Fibroblast of lung (primary cell): ENCODE results near the gene KLHL29. TPM values are rescaled to one million over a fixed set of nuclear protein-coding genes. Genes with fewer than 3 reads are reported as not detected.
A peak's percentile ranks its signal among the peaks of the same experiment; 100 is the strongest.

ENCODE experiments used
- DNase-seq, 2 donors: peaks; one replicate each; pipeline versions ENCODE4 v3.0.0 to v3.0.0-alpha.2; 2010; ENCODE audit warnings: low read depth in 2 of 2
- H2AFZ ChIP-seq: 2 replicates; pipeline ENCODE4 v1.5.1; 2012; ENCODE audit warnings: low read length, control low read depth, inconsistent platforms
- H3K27ac ChIP-seq: 2 replicates; pipeline ENCODE4 v1.5.1; 2011; ENCODE audit warnings: low read length, control low read depth; ENCODE audit not compliant: insufficient read depth
- H3K27me3 ChIP-seq: 2 replicates; pipeline ENCODE4 v1.5.1; 2011; ENCODE audit warnings: mild to moderate bottlenecking, low read length; ENCODE audit not compliant: control insufficient read depth, insufficient read depth
- H3K36me3 ChIP-seq: 2 replicates; pipeline ENCODE4 v1.5.1; 2011; ENCODE audit warnings: low read length; ENCODE audit not compliant: control insufficient read depth, insufficient read depth
- H3K4me1 ChIP-seq: 2 replicates; pipeline ENCODE4 v1.5.1; 2011; ENCODE audit warnings: low read length; ENCODE audit not compliant: control insufficient read depth, insufficient read depth; ENCODE audit errors: extremely low read depth
- H3K4me2 ChIP-seq: 2 replicates; pipeline ENCODE4 v1.5.1; 2011; ENCODE audit warnings: low read length, control low read depth; ENCODE audit not compliant: insufficient read depth; ENCODE audit errors: extremely low read depth
- H3K4me3 ChIP-seq, 4 experiments: fragments of 200-600 bp in 1 of 4; sonication (generic) in 1 of 4; replicated peaks in 1 of 4; 2 replicates each; pipeline ENCODE4 v1.5.1; 2011 to 2016; ENCODE audit warnings: low read length in 4 of 4, low read depth in 3 of 4, mild to moderate bottlenecking in 3 of 4, control low read depth in 2 of 4, inconsistent platforms in 1 of 4, mixed read lengths in 1 of 4; ENCODE audit not compliant: insufficient read depth in 1 of 4; ENCODE audit errors: control extremely low read depth in 1 of 4
- H3K79me2 ChIP-seq: 2 replicates; pipeline ENCODE4 v1.5.1; 2012; ENCODE audit warnings: mild to moderate bottlenecking, low read length, inconsistent platforms; ENCODE audit not compliant: control insufficient read depth, insufficient read depth
- H3K9ac ChIP-seq: 2 replicates; pipeline ENCODE4 v1.5.1; 2011; ENCODE audit warnings: mild to moderate bottlenecking, low read length, control low read depth; ENCODE audit not compliant: insufficient read depth
- H3K9me3 ChIP-seq: 2 replicates; pipeline ENCODE4 v1.5.1; 2012; ENCODE audit warnings: low read depth, low read length; ENCODE audit not compliant: control insufficient read depth, insufficient read depth
- H4K20me1 ChIP-seq: 2 replicates; pipeline ENCODE4 v1.5.1; 2011; ENCODE audit warnings: low read length; ENCODE audit not compliant: control insufficient read depth, insufficient read depth; ENCODE audit errors: extremely low read depth
- EZH2 ChIP-seq: IDR thresholded peaks from 2 replicates; pipeline ENCODE4 v1.5.1; 2012; ENCODE audit warnings: low read length, control low read depth, mild to moderate bottlenecking; ENCODE audit errors: missing control alignments
- polyA plus RNA-seq, 2 donors: library from polyadenylated mRNA; depleted of rRNA in 1 of 2; stranded (reverse) in 1 of 2; unstranded in 1 of 2; fragments of >200 nt; gene quantifications; 2 replicates each; pipeline ENCODE4 v1.2.1, GENCODE V29; 2011 to 2012; ENCODE audit warnings: missing spikeins in 1 of 2
- total RNA-seq: library from RNA; depleted of rRNA; stranded (reverse); fragments of >200 nt; gene quantifications from 2 replicates; pipeline ENCODE4 v1.2.1, GENCODE V29; 2014
- TF ChIP-seq, protein P1 (sequence below), 2 donors: IDR thresholded peaks in 1 of 2; conservative IDR thresholded peaks in 1 of 2; 1 replicate in 1 of 2; 2 replicates in 1 of 2; pipeline ENCODE4 v1.5.1; 2011 to 2012; ENCODE audit warnings: low read length in 2 of 2, control low read depth in 1 of 2, inconsistent platforms in 1 of 2, low read depth in 1 of 2, mild to moderate bottlenecking in 1 of 2

KLHL29 gene
- total and polyA plus RNA-seq, 2 donors (not counting 1 experiment from before 2014, with no cell fraction given) = 7.1 to 7.9 TPM

DNA sequence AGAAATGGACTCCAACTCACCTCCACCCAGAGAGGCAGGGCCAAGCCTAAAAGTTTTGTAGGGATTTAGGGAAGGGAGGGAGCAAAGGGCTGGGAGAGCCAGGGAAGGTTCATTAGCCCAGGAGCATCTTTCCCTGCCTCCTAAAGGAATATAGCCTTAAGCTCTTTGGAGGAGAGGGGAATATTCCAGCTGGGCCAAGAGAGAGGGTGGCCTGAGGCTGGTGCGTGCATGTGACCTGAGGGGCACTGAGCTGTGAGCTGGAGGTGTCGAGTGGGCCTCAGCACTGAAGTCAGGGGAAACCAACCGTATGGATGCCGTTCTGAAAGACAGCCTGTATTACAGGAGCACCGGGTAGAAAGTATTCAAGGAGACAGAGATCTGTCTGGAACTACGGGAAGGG, 112.6 kb downstream of the KLHL29 start:
- Histone ChIP-seq H2AFZ (no peak overlapping the region), H3K36me3 (no peaks in the 10 kb centered on the region), H4K20me1 (no peaks in the 10 kb centered on the region), H3K27ac (no peak overlapping the region), H3K4me3 (no peak overlapping the region), H3K9ac (no peak overlapping the region), H3K9me3 (no peaks in the 10 kb centered on the region), H3K4me1 (no peaks in the 10 kb centered on the region), H3K27me3 (no peaks in the 10 kb centered on the region), H3K79me2 (no peaks in the 10 kb centered on the region), H3K4me2 (no peak overlapping the region)
- TF ChIP-seq EZH2 = no peak
- TF ChIP-seq, protein P1, sequence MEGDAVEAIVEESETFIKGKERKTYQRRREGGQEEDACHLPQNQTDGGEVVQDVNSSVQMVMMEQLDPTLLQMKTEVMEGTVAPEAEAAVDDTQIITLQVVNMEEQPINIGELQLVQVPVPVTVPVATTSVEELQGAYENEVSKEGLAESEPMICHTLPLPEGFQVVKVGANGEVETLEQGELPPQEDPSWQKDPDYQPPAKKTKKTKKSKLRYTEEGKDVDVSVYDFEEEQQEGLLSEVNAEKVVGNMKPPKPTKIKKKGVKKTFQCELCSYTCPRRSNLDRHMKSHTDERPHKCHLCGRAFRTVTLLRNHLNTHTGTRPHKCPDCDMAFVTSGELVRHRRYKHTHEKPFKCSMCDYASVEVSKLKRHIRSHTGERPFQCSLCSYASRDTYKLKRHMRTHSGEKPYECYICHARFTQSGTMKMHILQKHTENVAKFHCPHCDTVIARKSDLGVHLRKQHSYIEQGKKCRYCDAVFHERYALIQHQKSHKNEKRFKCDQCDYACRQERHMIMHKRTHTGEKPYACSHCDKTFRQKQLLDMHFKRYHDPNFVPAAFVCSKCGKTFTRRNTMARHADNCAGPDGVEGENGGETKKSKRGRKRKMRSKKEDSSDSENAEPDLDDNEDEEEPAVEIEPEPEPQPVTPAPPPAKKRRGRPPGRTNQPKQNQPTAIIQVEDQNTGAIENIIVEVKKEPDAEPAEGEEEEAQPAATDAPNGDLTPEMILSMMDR (conservative IDR thresholded peaks at IDR 0.05 in 1 of 2, IDR thresholded peaks at IDR 0.05 in 1 of 2; ENCODE audit: low read depth in 1 of 2, low read length in 2 of 2) = no peak
- DNase-seq = no peak

DNA sequence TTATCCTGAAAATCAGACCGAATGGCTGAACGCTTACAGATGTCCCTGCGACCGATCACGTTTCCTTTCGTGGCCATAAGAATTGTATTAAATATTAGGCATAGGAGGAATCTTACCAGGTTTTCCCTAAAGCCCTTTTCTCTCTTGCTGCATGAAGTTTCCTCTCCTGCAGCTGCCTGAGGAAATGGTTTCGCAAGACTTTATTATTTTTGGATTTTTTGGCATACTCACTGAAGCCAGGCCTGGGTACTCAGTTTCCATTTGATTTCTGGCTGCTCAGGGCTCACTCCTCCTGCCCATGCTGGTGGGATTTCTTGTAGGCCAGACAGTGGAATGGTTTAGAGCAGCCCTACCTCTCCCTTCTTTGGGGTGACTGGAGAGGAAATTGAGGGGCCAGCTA, 114.0 kb downstream of the KLHL29 start:
- no peak overlapping the region for H3K4me3 ChIP-seq
- no peak overlapping the region for H3K4me2 ChIP-seq
- H3K9me3 ChIP-seq = no peaks in the 10 kb centered on the region
- H3K9ac ChIP-seq = no peak overlapping the region
- H3K4me1 ChIP-seq = no peaks in the 10 kb centered on the region
- no peaks in the 10 kb centered on the region for H3K79me2 ChIP-seq
- no peak overlapping the region for H2AFZ ChIP-seq
- no peaks in the 10 kb centered on the region for H4K20me1 ChIP-seq
- peak in 1 of 2 donors; percentile 48 for DNase-seq
- no peak overlapping the region for H3K27ac ChIP-seq
- TF ChIP-seq EZH2 = no peak
- TF ChIP-seq, protein P1 (conservative IDR thresholded peaks at IDR 0.05 in 1 of 2, IDR thresholded peaks at IDR 0.05 in 1 of 2; ENCODE audit: low read depth in 1 of 2, low read length in 2 of 2) = no peak
- H3K36me3 ChIP-seq = no peaks in the 10 kb centered on the region
- H3K27me3 ChIP-seq = no peaks in the 10 kb centered on the region

DNA sequence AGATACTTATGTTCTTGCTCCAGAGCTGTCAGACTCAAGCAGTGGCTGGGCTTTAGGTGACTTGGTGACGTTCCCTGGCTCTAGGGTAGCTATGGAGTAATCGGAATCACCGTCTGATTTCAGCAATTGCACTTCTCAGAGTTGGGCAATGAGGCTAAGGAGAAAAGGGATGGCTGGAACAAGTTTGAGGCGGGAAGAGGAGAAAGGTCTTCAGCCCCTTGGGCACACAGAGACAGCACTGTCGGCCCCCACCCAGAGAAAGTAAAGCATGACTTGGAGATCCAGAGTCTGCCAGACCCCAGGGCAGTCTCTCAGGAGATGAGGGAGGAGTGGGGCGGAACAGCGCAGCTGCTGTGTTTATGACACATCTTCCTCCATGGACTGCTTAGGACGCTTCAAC, 114.5 kb downstream of the KLHL29 start:
- TF ChIP-seq, protein P1 (conservative IDR thresholded peaks at IDR 0.05 in 1 of 2, IDR thresholded peaks at IDR 0.05 in 1 of 2; ENCODE audit: low read depth in 1 of 2, low read length in 2 of 2) = no peak
- TF ChIP-seq EZH2 = no peak
- no peak for DNase-seq
- Histone ChIP-seq H3K27me3 (no peaks in the 10 kb centered on the region), H3K9ac (no peak overlapping the region), H2AFZ (no peak overlapping the region), H3K4me1 (no peaks in the 10 kb centered on the region), H4K20me1 (no peaks in the 10 kb centered on the region), H3K36me3 (no peaks in the 10 kb centered on the region), H3K79me2 (no peaks in the 10 kb centered on the region), H3K4me2 (no peak overlapping the region), H3K27ac (no peak overlapping the region), H3K4me3 (no peak overlapping the region), H3K9me3 (no peaks in the 10 kb centered on the region)
